Measurements from ENCODE around the gene CRACR2A.

The CRACR2A gene

GRCh38 chr12:3692616-3693365, 60.1 kb downstream of the CRACR2A start:
- no peak for DNase-seq (ENCODE audit: insufficient read length, low spot score)
- FAIRE-seq, result peak; percentile 64

DNA sequence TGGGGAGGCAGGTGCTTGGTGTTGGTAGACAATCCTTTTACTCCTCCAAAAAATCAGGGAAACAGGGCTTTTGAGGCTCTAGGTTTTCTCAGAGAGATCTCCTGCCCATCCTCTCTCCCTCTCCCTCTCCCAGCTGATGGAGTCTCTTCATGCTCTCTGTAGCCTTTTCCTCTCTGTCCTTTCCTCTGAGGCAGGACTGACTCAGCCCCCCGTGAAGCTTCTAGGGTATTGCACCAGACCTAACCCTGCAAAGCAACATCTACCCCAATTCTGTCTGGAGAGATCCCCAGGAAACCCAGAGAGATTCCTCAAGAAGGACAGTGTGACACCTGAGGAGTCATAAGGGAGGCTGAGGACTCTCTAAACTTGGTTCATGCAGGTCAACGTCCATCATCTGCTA, 66.4 kb downstream of the CRACR2A start:
- DNase-seq (ENCODE audit: insufficient read length, low spot score) (no peak), FAIRE-seq (no peak)

DNA sequence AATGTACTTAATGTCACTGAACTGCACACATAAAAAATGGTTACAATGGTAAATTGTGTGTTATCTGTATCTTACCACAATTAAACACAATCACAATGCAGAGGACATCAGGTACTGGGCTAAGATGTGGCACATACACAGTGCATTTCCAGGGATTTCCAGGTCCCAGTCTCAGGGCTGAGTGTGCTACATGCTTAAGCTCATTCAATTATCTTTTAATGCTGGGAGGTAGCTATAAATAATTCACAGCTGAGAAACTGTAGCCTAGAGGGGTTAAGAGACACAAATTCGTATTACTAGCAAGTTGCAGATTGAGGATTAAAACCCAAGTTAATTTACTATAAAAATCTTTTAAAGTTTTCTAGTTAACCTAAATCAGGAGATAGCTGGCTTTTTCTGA, 67.1 kb downstream of the CRACR2A start:
- FAIRE-seq (no peak), DNase-seq (ENCODE audit: insufficient read length, low spot score) (no peak)

DNA sequence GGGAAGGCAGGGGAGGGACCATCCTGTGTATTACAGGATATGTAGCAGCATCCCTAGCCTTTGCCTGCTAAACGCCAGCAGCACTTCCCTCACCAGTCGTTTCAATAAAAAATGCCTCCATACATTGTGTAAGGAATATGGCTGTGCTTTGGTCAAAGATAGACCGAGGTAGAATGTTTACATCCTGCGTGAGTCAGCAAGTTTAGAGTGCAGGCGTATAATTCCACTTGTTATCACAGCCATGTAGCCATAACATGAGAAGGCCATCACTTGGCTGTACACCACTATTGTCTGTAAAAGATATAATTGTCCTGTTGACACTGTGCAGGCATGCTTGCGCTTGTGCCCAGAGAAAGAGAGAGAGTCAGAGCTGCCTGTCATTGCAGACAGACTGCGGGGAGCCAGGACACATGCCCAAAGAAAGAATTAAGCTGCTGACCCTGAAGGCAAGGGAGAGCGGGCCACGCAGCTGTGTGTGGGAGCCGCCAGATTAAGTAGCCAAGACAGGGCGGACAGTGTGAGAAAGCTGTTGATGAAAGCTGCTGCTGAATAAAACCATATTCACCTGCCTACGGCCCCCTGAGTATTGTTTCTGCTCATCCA, 68.4 kb downstream of the CRACR2A start:
- DNase-seq (ENCODE audit: insufficient read length, low spot score) (no peak), FAIRE-seq (peak; percentile 87)

DNA sequence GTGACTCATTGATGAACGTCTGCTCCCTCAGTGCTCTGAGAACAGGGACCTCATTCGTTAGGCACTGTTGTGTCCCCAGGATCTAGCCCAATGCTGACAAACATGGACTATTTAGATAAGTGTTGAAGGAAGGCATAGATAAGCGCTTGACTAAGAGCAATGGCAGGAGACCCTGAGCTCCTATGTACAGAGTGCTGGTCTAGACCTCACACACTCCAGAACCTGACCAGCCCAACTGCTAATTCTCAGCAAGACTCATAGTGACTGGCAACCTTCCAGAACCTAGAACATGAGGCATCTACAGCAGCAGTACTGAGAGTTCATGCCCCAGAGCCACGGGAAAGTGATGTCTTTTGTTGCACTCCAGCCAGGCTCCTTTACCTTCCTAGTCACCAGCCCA, 69.2 kb downstream of the CRACR2A start:
- FAIRE-seq, result no peak

GRCh38 chr12:3681595-3682061, 71.3 kb downstream of the CRACR2A start:
- FAIRE-seq, result no peak
- no peak for DNase-seq (ENCODE audit: insufficient read length, low spot score)

More for the DNA sequence above, 69.2 kb downstream of the CRACR2A start:
- no peak for DNase-seq (ENCODE audit: insufficient read length, low spot score)

DNA sequence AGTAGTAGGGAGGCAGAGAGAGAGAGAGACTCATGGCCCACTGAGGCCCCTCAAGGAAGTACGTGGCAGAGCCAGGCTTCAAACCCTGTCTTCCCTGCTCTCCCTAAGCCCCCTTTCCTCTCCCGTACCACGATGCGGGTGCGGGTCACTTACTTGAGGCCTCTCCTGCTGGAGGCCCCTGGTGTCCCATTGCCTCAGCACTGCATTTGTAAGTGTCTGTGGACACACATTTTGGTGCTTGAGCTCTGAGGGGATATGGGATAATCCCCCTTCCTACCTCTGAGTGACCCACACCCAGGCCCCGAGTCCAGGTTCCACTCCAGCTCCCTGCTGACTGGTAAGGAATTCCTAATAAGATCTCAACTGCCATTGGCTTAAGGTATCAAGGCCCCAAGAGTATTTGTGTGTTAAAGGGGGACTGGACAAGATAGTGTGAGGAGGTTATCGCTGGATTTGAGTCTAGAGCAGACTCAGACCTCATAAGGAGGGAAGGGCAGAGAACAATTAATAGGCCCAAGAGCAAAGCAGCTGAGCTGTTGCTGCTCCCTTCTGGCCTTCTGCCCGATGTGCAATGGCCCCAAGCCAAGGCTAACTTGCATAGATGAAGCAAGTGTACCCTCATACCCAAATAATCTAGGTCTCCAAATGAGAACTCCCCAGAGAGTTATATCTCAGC, 71.9 kb downstream of the CRACR2A start:
- DNase-seq (ENCODE audit: insufficient read length, low spot score) (no peak), FAIRE-seq (no peak)

DNA sequence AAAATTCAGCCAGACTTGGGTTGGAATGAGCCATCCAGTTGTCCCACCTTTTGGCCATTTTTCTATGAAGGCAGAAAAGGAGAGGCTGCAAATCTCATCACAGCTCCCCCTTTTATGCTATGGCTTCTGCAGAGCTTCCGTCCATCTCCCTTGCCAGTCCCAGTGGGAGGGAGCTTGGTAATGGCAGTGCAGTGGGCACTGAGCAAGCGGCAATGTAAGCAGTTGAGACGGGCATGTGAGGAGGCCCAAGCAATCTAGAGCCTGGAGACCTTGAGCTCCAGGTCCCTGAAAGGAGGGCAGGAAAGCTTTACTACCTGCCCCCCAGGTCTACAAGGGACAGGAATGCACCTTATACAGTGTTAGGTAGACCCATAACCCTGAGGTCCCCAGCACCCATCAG, 73.1 kb downstream of the CRACR2A start:
- FAIRE-seq (no peak), DNase-seq (ENCODE audit: insufficient read length, low spot score) (no peak)

DNA sequence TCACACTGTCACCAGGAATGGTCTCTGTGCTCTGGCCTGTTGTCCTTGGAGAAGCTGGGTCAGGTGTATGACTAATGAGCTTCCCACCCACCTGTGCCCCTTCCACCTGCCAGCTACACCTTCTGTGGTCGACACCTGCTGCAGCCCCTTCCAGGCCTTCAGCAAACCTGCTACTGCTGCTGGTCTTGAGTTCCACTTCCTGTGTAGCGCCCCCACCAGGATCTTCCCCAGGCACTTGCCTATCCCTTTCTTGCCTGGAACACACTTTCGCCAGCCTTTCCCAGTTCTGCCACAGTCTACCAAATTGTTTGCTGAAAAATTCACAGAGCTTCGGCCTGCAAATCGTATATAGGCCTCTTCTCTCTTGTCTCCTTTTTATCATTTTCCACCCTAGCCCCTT, 75.3 kb downstream of the CRACR2A start:
- FAIRE-seq, result no peak
- DNase-seq (ENCODE audit: insufficient read length, low spot score), result no peak

- peak; percentile 75 for FAIRE-seq
Measured at GRCh38 chr12:3673981-3674708, 78.8 kb downstream of the CRACR2A start.

DNA sequence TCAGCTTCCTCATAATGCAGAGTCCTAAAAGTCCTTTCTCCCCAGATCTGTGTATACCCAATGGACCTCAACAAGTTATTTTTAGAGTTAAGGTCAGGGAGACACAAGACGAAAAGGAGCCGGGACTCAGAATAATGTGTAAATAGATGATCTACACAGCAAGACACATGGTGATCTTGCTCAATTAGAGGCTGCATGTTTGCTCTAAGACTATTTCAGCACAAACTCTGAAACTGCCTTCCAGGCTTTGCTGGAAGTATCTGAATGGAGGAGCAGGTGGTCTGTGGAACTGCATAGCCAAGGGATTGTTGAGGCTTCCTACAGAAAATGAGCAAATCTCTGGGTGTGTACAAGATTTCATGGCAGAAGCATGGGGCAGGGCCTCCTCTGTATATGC, 80.8 kb downstream of the CRACR2A start:
- FAIRE-seq (no peak), DNase-seq (ENCODE audit: insufficient read length, low spot score) (no peak)

More at GRCh38 chr12:3673981-3674708, 78.8 kb downstream of the CRACR2A start:
- no peak for DNase-seq (ENCODE audit: insufficient read length, low spot score)

GRCh38 chr12:3671330-3672112, 81.4 kb downstream of the CRACR2A start:
- FAIRE-seq (no peak), DNase-seq (ENCODE audit: insufficient read length, low spot score) (no peak)

DNA sequence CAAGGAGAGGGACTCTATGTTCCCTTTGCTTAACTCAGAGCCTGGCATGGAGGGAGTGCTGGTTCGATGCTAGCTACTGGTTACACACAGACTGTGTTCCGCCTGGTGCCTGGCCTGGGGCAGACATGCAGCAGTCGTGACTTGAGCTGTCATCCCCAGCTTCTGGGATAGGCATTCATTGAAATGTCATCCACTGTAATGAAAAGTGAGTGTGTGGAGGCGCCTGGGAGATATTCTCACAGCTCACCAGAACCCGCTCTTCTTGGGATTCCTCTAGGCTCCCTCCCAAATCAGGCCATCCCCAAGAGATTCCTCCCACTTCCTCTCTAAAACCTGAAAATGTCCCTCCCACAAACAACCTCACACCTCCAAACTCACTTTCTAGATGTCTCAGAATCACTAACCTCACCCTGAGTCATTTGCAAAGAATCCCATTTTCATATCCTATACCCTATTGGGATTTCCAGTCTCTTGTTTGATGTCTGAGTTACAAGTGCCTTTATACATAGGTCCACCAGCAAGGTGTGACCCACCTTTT, 82.8 kb downstream of the CRACR2A start:
- DNase-seq (ENCODE audit: insufficient read length, low spot score), result no peak
- peak; percentile 54 for FAIRE-seq

GRCh38 chr12:3669594-3669993, 83.3 kb downstream of the CRACR2A start:
- FAIRE-seq, result no peak
- no peak for DNase-seq (ENCODE audit: insufficient read length, low spot score)

DNA sequence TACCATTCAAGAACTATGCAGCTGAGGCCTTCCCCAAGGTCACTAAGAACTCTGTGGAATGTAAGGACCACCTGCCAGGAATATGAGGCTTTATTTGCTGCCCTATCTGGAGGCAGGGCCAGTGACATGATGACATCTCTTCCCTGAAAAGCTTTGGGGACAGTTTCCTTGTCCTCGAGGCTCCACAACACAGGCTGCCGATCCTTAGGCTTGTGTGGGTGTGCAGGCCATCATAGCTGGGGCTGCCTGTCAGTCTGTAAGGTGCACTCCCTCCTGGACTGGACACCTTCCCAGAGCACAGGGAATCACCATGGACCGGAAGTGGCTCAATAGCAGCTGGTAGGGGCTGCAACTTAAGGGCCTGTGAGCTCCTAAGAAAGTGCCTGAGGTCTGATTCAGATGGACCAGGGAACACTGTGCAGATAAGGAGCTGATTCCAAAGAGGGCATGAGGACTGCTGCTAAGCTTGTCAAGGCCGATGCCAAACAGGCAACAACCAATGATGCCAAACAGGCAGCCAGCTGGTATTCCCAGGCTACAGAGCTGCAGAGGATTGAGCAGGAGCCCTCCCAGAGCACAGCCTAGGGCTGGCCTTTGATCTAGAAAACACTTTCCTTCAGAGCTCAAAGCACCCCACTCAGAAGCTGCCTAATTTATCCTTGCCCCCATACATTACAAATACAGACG, 84.3 kb downstream of the CRACR2A start:
- DNase-seq (ENCODE audit: insufficient read length, low spot score), result no peak
- FAIRE-seq, result no peak

- DNase-seq (ENCODE audit: insufficient read length, low spot score) (no peak), FAIRE-seq (no peak)
Measured at GRCh38 chr12:3667485-3667884, 85.4 kb downstream of the CRACR2A start.

GRCh38 chr12:3666441-3666840, 86.5 kb downstream of the CRACR2A start:
- FAIRE-seq (no peak), DNase-seq (ENCODE audit: insufficient read length, low spot score) (no peak)

GRCh38 chr12:3662521-3662921, 90.4 kb downstream of the CRACR2A start:
- DNase-seq (ENCODE audit: insufficient read length, low spot score) (no peak), FAIRE-seq (no peak)

GRCh38 chr12:3661028-3661427, 91.9 kb downstream of the CRACR2A start:
- no peak for DNase-seq (ENCODE audit: insufficient read length, low spot score)

More at GRCh38 chr12:3661028-3661427, 91.9 kb downstream of the CRACR2A start:
- peak; percentile 31 for FAIRE-seq

Measured in HTR-8/SVneo (cell line).